Transverse colon (tissue), 4 donors: Measurements from ENCODE around the gene MT1X.

Source experiments
- EP300 ChIP-seq: sonication (generic); formaldehyde crosslinking; IDR thresholded peaks from one replicate; pipeline ENCODE4 v1.6.1; 2017; ENCODE audit warnings: antibody characterized with exemption, low read depth
- POLR2A ChIP-seq: fragments of 450-650 bp; IDR thresholded peaks from one replicate; pipeline ENCODE4 v1.6.1; 2016; ENCODE audit warnings: antibody characterized with exemption, mild to moderate bottlenecking, moderate library complexity
- POLR2AphosphoS5 ChIP-seq, 3 donors: sonication (generic); formaldehyde crosslinking; IDR thresholded peaks; one replicate each; pipeline ENCODE4 v1.6.1; 2016; ENCODE audit warnings: antibody characterized with exemption in 3 of 3
- TF ChIP-seq, protein P1 (sequence below), 5 experiments: fragments of 200-600 bp in 3 of 5; fragments of 450-650 bp in 2 of 5; sonication (generic) in 3 of 5; IDR thresholded peaks; 1 replicate in 2 of 5; 2 replicates in 3 of 5; pipeline ENCODE4 v1.5.1; 2016 to 2017; ENCODE audit warnings: antibody characterized with exemption in 5 of 5, inconsistent platforms in 3 of 5, mild to moderate bottlenecking in 2 of 5, moderate library complexity in 1 of 5

- no peak for TF ChIP-seq POLR2AphosphoS5 (IDR thresholded peaks at IDR 0.05)
- TF ChIP-seq, protein P1, sequence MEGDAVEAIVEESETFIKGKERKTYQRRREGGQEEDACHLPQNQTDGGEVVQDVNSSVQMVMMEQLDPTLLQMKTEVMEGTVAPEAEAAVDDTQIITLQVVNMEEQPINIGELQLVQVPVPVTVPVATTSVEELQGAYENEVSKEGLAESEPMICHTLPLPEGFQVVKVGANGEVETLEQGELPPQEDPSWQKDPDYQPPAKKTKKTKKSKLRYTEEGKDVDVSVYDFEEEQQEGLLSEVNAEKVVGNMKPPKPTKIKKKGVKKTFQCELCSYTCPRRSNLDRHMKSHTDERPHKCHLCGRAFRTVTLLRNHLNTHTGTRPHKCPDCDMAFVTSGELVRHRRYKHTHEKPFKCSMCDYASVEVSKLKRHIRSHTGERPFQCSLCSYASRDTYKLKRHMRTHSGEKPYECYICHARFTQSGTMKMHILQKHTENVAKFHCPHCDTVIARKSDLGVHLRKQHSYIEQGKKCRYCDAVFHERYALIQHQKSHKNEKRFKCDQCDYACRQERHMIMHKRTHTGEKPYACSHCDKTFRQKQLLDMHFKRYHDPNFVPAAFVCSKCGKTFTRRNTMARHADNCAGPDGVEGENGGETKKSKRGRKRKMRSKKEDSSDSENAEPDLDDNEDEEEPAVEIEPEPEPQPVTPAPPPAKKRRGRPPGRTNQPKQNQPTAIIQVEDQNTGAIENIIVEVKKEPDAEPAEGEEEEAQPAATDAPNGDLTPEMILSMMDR (IDR thresholded peaks at IDR 0.05), result no peak
- no peak for TF ChIP-seq POLR2A
- TF ChIP-seq EP300, result no peak
Measured at GRCh38 chr16:56635441-56635967, 46.8 kb upstream of the MT1X start.
